Muscle of back (tissue), 11 donors: Measurements from ENCODE around the gene TECTB. TPM values are rescaled to one million over a fixed set of nuclear protein-coding genes. Genes with fewer than 3 reads are reported as not detected.

Experiments used
- DNase-seq, 3 donors: peaks; one replicate each; pipeline versions ENCODE4 v3.0.0 to v3.0.0-alpha.2; 2013
- polyA plus RNA-seq, 10 donors: library from polyadenylated mRNA; unstranded; fragments of 120-200 nt; gene quantifications; one replicate each; pipeline ENCODE4 v1.2.1, GENCODE V29; 2013; ENCODE audit not compliant: insufficient read length in 10 of 10

TECTB gene
- polyA plus RNA-seq, 10 donors = 0.07 TPM; not detected in 9

- no peak for DNase-seq
These were observed 8.4 kb upstream of the TECTB start for GRCh38 chr10:112274831-112275230.

- DNase-seq = no peak
These were observed 7.5 kb upstream of the TECTB start for GRCh38 chr10:112275512-112276245.

- no peak for DNase-seq
These were observed 4.3 kb upstream of the TECTB start for GRCh38 chr10:112278871-112279270.

- no peak for DNase-seq
These were observed 3.8 kb upstream of the TECTB start for GRCh38 chr10:112279433-112279832.

GRCh38 chr10:112280205-112280921, 2.8 kb upstream of the TECTB start:
- DNase-seq = no peak

- DNase-seq = peak in 1 of 3 donors; percentile 53
These were observed 1.1 kb upstream of the TECTB start for GRCh38 chr10:112282086-112282485.

GRCh38 chr10:112286837-112287818, 3.9 kb downstream of the TECTB start:
- no peak for DNase-seq

GRCh38 chr10:112287844-112288243, 4.6 kb downstream of the TECTB start:
- no peak for DNase-seq

GRCh38 chr10:112288486-112288885, 5.3 kb downstream of the TECTB start:
- DNase-seq = no peak

GRCh38 chr10:112289373-112290053, 6.3 kb downstream of the TECTB start:
- no peak for DNase-seq

GRCh38 chr10:112290054-112290373, 6.8 kb downstream of the TECTB start:
- DNase-seq = no peak

GRCh38 chr10:112294169-112294568, 11.0 kb downstream of the TECTB start:
- no peak for DNase-seq

GRCh38 chr10:112295853-112296830, 12.9 kb downstream of the TECTB start:
- peak in 1 of 3 donors; percentile 13 for DNase-seq

- no peak for DNase-seq
These were observed 13.7 kb downstream of the TECTB start for GRCh38 chr10:112296908-112297331.

GRCh38 chr10:112298581-112298980, 15.4 kb downstream of the TECTB start:
- DNase-seq = no peak

GRCh38 chr10:112299456-112299855, 16.3 kb downstream of the TECTB start:
- no peak for DNase-seq

GRCh38 chr10:112302335-112302734, 19.1 kb downstream of the TECTB start:
- DNase-seq = no peak

- DNase-seq = no peak
These were observed 20.3 kb downstream of the TECTB start for GRCh38 chr10:112303528-112303927.

GRCh38 chr10:112304267-112304859, 21.2 kb downstream of the TECTB start:
- no peak for DNase-seq
